ENCODE results near the gene ATXN7L1. TPM values are rescaled to one million over a fixed set of nuclear protein-coding genes. Genes with fewer than 3 reads are reported as not detected.

ATXN7L1 gene
- total RNA-seq, 1 experiment from 2014 or later = 38.5 TPM

DNA sequence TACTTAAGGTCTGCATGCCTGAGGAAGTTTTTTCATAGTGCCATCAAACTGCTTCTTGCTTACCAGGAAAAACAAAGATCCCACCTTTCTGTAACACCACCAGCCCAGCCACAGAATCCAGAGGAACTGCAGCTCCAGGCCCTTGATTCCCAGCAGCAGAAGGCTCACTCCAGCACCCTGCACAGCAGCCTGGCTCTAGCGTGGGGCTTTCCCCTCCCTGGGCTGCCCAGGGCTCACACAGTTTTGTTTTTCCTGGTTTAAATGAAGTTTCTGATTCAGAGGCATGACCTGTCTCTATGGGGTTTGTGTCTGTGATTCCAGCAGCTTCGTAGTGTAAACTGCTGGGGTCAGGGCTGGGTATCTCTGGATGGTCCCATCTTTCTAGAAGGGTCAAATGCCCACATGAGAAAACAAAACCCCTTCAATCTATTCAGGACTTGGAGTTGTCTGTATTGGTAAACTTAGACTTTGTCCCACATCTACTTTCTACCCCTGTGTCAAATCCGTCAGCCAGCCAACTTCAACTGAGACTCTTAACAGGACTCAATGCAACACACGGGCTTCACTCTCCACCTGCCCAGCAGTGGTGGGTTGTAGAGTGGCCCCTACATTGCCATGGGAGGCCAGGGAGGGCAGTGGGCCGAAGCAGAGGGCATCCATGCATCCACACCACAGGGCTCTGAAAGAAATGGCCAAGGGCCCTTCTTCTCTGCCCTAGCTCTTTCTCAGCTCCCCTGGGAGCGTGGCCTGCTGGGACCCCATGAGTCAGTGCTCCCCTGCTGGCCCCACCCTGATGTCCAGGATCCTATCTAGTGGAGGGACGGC, 73.6 kb downstream of the ATXN7L1 start (continued):
- TF ChIP-seq ZNF263 (CRISPR knock-in tag; IDR thresholded peaks at IDR 0.05; ENCODE audit: low read depth) (no peak), SP1 (CRISPR knock-in tag; conservative IDR thresholded peaks at IDR 0.05) (no peak), SMAD3 (CRISPR knock-in tag; IDR thresholded peaks at IDR 0.05; ENCODE audit: borderline replicate concordance) (no peak)

DNA sequence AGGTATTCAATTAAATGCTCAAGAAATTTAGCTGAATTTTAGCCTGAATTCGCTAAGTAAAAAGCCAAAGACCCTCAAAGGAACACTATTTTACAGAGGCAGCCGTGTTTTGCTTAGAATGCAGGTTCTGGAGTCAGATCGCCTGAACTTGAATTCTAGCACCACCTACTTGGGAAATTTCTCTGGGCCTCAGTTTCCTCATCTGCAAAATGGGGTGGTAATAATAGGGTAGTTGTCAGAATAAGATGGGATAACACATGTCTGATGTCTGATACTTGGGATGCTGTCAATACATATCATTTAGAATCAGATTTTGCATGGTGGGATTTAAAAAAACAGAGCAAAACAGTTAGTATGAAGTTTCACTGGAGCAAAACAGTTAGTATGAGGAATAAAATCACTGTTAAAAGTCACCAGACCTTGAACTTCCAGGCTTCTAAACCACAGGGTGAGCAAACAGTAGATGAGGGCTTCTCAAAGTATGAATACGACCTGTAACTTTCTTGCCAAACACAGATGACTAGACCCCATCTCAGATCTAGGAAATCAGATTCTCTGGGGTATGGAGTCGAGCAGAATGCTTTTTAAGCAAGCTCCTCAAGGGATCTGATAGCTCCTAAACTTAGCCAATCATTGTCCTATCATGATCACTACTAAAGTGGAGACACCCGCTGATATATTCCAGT, 75.4 kb downstream of the ATXN7L1 start:
- Mint-ChIP-seq H3K4me1 (peaks cover 66% of the 10 kb centered on the region), H3K9me3 (no peaks in the 10 kb centered on the region), H3K4me3 (no peak overlapping the region), H3K36me3 (no peaks in the 10 kb centered on the region), H3K27me3 (ENCODE audit: low read depth) (no peaks in the 10 kb centered on the region), H3K27ac (no peak overlapping the region)
- ChIA-PET POLR2A (no interaction called here), CTCF (interaction anchor here (1.1 to 1.2 kb wide), 2 partner anchors 36 to 40 kb away, joined by 4 to 7 read pairs; no protein-coding TSS in a partner anchor)
- TF ChIP-seq ZNF138 (CRISPR knock-in tag; conservative IDR thresholded peaks at IDR 0.05) (no peak), ESRRA (CRISPR knock-in tag; IDR thresholded peaks at IDR 0.05; ENCODE audit: borderline replicate concordance) (no peak), GRHL2 (CRISPR knock-in tag; IDR thresholded peaks at IDR 0.05; ENCODE audit: insufficient replicate concordance, severe bottlenecking) (no peak), OVOL2 (CRISPR knock-in tag; IDR thresholded peaks at IDR 0.05; ENCODE audit: borderline replicate concordance) (no peak), NR2C2 (CRISPR knock-in tag; IDR thresholded peaks at IDR 0.05) (no peak), NFYB (CRISPR knock-in tag; conservative IDR thresholded peaks at IDR 0.05; ENCODE audit: low read depth) (no peak), ETV6 (CRISPR knock-in tag; IDR thresholded peaks at IDR 0.05) (no peak), NR3C1 (CRISPR knock-in tag; conservative IDR thresholded peaks at IDR 0.05; ENCODE audit: low read depth) (no peak), SMAD3 (CRISPR knock-in tag; IDR thresholded peaks at IDR 0.05; ENCODE audit: borderline replicate concordance) (no peak), SOX15 (CRISPR knock-in tag; IDR thresholded peaks at IDR 0.05) (no peak), CREB1 (CRISPR knock-in tag; IDR thresholded peaks at IDR 0.05) (no peak), GABPB1 (CRISPR knock-in tag; IDR thresholded peaks at IDR 0.05) (no peak), FOXJ3 (CRISPR knock-in tag; IDR thresholded peaks at IDR 0.05; ENCODE audit: borderline replicate concordance) (no peak)
- TF ChIP-seq, protein P1, sequence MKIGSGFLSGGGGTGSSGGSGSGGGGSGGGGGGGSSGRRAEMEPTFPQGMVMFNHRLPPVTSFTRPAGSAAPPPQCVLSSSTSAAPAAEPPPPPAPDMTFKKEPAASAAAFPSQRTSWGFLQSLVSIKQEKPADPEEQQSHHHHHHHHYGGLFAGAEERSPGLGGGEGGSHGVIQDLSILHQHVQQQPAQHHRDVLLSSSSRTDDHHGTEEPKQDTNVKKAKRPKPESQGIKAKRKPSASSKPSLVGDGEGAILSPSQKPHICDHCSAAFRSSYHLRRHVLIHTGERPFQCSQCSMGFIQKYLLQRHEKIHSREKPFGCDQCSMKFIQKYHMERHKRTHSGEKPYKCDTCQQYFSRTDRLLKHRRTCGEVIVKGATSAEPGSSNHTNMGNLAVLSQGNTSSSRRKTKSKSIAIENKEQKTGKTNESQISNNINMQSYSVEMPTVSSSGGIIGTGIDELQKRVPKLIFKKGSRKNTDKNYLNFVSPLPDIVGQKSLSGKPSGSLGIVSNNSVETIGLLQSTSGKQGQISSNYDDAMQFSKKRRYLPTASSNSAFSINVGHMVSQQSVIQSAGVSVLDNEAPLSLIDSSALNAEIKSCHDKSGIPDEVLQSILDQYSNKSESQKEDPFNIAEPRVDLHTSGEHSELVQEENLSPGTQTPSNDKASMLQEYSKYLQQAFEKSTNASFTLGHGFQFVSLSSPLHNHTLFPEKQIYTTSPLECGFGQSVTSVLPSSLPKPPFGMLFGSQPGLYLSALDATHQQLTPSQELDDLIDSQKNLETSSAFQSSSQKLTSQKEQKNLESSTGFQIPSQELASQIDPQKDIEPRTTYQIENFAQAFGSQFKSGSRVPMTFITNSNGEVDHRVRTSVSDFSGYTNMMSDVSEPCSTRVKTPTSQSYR (CRISPR knock-in tag; IDR thresholded peaks at IDR 0.05) = no peak
- TF ChIP-seq, protein P2, sequence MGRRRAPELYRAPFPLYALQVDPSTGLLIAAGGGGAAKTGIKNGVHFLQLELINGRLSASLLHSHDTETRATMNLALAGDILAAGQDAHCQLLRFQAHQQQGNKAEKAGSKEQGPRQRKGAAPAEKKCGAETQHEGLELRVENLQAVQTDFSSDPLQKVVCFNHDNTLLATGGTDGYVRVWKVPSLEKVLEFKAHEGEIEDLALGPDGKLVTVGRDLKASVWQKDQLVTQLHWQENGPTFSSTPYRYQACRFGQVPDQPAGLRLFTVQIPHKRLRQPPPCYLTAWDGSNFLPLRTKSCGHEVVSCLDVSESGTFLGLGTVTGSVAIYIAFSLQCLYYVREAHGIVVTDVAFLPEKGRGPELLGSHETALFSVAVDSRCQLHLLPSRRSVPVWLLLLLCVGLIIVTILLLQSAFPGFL (CRISPR knock-in tag; IDR thresholded peaks at IDR 0.05; ENCODE audit: borderline replicate concordance) = no peak
- TF ChIP-seq, protein P3, sequence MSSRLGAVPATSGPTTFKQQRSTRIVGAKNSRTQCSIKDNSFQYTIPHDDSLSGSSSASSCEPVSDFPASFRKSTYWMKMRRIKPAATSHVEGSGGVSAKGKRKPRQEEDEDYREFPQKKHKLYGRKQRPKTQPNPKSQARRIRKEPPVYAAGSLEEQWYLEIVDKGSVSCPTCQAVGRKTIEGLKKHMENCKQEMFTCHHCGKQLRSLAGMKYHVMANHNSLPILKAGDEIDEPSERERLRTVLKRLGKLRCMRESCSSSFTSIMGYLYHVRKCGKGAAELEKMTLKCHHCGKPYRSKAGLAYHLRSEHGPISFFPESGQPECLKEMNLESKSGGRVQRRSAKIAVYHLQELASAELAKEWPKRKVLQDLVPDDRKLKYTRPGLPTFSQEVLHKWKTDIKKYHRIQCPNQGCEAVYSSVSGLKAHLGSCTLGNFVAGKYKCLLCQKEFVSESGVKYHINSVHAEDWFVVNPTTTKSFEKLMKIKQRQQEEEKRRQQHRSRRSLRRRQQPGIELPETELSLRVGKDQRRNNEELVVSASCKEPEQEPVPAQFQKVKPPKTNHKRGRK (CRISPR knock-in tag; IDR thresholded peaks at IDR 0.05; ENCODE audit: borderline replicate concordance) = no peak
- TF ChIP-seq, protein P4, sequence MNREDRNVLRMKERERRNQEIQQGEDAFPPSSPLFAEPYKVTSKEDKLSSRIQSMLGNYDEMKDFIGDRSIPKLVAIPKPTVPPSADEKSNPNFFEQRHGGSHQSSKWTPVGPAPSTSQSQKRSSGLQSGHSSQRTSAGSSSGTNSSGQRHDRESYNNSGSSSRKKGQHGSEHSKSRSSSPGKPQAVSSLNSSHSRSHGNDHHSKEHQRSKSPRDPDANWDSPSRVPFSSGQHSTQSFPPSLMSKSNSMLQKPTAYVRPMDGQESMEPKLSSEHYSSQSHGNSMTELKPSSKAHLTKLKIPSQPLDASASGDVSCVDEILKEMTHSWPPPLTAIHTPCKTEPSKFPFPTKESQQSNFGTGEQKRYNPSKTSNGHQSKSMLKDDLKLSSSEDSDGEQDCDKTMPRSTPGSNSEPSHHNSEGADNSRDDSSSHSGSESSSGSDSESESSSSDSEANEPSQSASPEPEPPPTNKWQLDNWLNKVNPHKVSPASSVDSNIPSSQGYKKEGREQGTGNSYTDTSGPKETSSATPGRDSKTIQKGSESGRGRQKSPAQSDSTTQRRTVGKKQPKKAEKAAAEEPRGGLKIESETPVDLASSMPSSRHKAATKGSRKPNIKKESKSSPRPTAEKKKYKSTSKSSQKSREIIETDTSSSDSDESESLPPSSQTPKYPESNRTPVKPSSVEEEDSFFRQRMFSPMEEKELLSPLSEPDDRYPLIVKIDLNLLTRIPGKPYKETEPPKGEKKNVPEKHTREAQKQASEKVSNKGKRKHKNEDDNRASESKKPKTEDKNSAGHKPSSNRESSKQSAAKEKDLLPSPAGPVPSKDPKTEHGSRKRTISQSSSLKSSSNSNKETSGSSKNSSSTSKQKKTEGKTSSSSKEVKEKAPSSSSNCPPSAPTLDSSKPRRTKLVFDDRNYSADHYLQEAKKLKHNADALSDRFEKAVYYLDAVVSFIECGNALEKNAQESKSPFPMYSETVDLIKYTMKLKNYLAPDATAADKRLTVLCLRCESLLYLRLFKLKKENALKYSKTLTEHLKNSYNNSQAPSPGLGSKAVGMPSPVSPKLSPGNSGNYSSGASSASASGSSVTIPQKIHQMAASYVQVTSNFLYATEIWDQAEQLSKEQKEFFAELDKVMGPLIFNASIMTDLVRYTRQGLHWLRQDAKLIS (CRISPR knock-in tag; IDR thresholded peaks at IDR 0.05; ENCODE audit: borderline replicate concordance) = no peak
- TF ChIP-seq, protein P5, sequence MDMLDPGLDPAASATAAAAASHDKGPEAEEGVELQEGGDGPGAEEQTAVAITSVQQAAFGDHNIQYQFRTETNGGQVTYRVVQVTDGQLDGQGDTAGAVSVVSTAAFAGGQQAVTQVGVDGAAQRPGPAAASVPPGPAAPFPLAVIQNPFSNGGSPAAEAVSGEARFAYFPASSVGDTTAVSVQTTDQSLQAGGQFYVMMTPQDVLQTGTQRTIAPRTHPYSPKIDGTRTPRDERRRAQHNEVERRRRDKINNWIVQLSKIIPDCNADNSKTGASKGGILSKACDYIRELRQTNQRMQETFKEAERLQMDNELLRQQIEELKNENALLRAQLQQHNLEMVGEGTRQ (CRISPR knock-in tag; IDR thresholded peaks at IDR 0.05) = no peak
- TF ChIP-seq, protein P6, sequence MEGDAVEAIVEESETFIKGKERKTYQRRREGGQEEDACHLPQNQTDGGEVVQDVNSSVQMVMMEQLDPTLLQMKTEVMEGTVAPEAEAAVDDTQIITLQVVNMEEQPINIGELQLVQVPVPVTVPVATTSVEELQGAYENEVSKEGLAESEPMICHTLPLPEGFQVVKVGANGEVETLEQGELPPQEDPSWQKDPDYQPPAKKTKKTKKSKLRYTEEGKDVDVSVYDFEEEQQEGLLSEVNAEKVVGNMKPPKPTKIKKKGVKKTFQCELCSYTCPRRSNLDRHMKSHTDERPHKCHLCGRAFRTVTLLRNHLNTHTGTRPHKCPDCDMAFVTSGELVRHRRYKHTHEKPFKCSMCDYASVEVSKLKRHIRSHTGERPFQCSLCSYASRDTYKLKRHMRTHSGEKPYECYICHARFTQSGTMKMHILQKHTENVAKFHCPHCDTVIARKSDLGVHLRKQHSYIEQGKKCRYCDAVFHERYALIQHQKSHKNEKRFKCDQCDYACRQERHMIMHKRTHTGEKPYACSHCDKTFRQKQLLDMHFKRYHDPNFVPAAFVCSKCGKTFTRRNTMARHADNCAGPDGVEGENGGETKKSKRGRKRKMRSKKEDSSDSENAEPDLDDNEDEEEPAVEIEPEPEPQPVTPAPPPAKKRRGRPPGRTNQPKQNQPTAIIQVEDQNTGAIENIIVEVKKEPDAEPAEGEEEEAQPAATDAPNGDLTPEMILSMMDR (IDR thresholded peaks at IDR 0.05) = no peak
- ATAC-seq (no peak), DNase-seq (ENCODE audit: low spot score) (no peak)
